ENCODE data around the gene KSR1. TPM values are rescaled to one million over a fixed set of nuclear protein-coding genes. Genes with fewer than 3 reads are reported as not detected.

KSR1 gene
- total RNA-seq, 3 donors from 2014 or later: 14.1 to 36.4 (median 24.0) TPM

- Histone ChIP-seq H3K27ac (no peak overlapping the region), H3K4me1 (peaks cover 0 to 5% of the 10 kb centered on the region in 2 donors), H3K27me3 (no peaks in the 10 kb centered on the region), H3K4me3 (no peak overlapping the region), H3K9me3 (no peaks in the 10 kb centered on the region), H3K36me3 (no peaks in the 10 kb centered on the region)
- DNase-seq (ENCODE audit: low spot score in 2 of 2): no peak
- TF ChIP-seq POLR2AphosphoS5 (IDR thresholded peaks at IDR 0.05): no peak
- no peak for TF ChIP-seq POLR2A (IDR thresholded peaks at IDR 0.05)
- TF ChIP-seq CTCF (IDR thresholded peaks at IDR 0.05): no peak
- intact Hi-C loops (cut with DNase I; ENCODE audit: low total_unique reads): no loop called here
Measured at GRCh38 chr17:27485716-27486495, 29.7 kb downstream of the KSR1 start.

GRCh38 chr17:27486741-27487140, 30.5 kb downstream of the KSR1 start:
- H3K9me3 ChIP-seq: no peaks in the 10 kb centered on the region
- intact Hi-C loops (cut with DNase I; ENCODE audit: low total_unique reads): no loop called here
- no peak overlapping the region for H3K4me3 ChIP-seq
- H3K27ac ChIP-seq: no peak overlapping the region
- H3K27me3 ChIP-seq: no peaks in the 10 kb centered on the region
- H3K36me3 ChIP-seq: no peaks in the 10 kb centered on the region
- TF ChIP-seq POLR2AphosphoS5 (IDR thresholded peaks at IDR 0.05) (no peak), POLR2A (IDR thresholded peaks at IDR 0.05) (no peak), CTCF (IDR thresholded peaks at IDR 0.05) (no peak)
- no peak for DNase-seq (ENCODE audit: low spot score in 2 of 2)
- peaks cover 0 to 5% of the 10 kb centered on the region in 2 donors for H3K4me1 ChIP-seq

GRCh38 chr17:27488231-27488630, 32.0 kb downstream of the KSR1 start:
- no peak for DNase-seq (ENCODE audit: low spot score in 2 of 2)
- intact Hi-C loops (cut with DNase I; ENCODE audit: low total_unique reads): no loop called here
- Histone ChIP-seq H3K27me3 (no peaks in the 10 kb centered on the region), H3K9me3 (no peaks in the 10 kb centered on the region), H3K4me1 (peaks cover 0 to 5% of the 10 kb centered on the region in 2 donors), H3K27ac (peak overlapping the region in 1 of 2 donors; percentile 62), H3K4me3 (no peak overlapping the region), H3K36me3 (no peaks in the 10 kb centered on the region)
- TF ChIP-seq CTCF (IDR thresholded peaks at IDR 0.05) (no peak), POLR2A (IDR thresholded peaks at IDR 0.05) (no peak), POLR2AphosphoS5 (IDR thresholded peaks at IDR 0.05) (no peak)

GRCh38 chr17:27489045-27489715, 32.9 kb downstream of the KSR1 start:
- peaks cover 0 to 5% of the 10 kb centered on the region in 2 donors for H3K4me1 ChIP-seq
- TF ChIP-seq POLR2A (IDR thresholded peaks at IDR 0.05): no peak
- no peak for TF ChIP-seq CTCF (IDR thresholded peaks at IDR 0.05)
- peak in 2 of 3 donors; percentile 35 to 63 for TF ChIP-seq POLR2AphosphoS5 (IDR thresholded peaks at IDR 0.05)
- no peaks in the 10 kb centered on the region for H3K9me3 ChIP-seq
- intact Hi-C loops (cut with DNase I; ENCODE audit: low total_unique reads): no loop called here
- H3K36me3 ChIP-seq: no peaks in the 10 kb centered on the region
- DNase-seq (ENCODE audit: low spot score in 2 of 2): peak in 1 of 2 donors; percentile 64
- H3K27ac ChIP-seq: peak overlapping the region in 1 of 2 donors; percentile 62
- H3K4me3 ChIP-seq: no peak overlapping the region
- no peaks in the 10 kb centered on the region for H3K27me3 ChIP-seq

- TF ChIP-seq POLR2AphosphoS5 (IDR thresholded peaks at IDR 0.05): no peak
- TF ChIP-seq CTCF (IDR thresholded peaks at IDR 0.05): no peak
- no peak for TF ChIP-seq POLR2A (IDR thresholded peaks at IDR 0.05)
- no peak for DNase-seq (ENCODE audit: low spot score in 2 of 2)
- Histone ChIP-seq H3K9me3 (no peaks in the 10 kb centered on the region), H3K4me3 (no peak overlapping the region), H3K27ac (no peak overlapping the region), H3K4me1 (peaks cover 0 to 5% of the 10 kb centered on the region in 2 donors), H3K36me3 (no peaks in the 10 kb centered on the region), H3K27me3 (no peaks in the 10 kb centered on the region)
- intact Hi-C loops (cut with DNase I; ENCODE audit: low total_unique reads): no loop called here
Measured at GRCh38 chr17:27490391-27490790, 34.1 kb downstream of the KSR1 start.

Measured in breast epithelium (tissue), 4 donors.